ENCODE data around the gene BICDL2.

GRCh38 chr16:2987286-2987685, 49.5 kb downstream of the BICDL2 start:
- TF ChIP-seq SP1 (IDR thresholded peaks at IDR 0.05) (no peak), TARDBP (IDR thresholded peaks at IDR 0.05) (no peak), SUZ12 (IDR thresholded peaks at IDR 0.05) (no peak), FOXA1 (IDR thresholded peaks at IDR 0.05) (no peak), LEF1 (IDR thresholded peaks at IDR 0.05; ENCODE audit: borderline replicate concordance) (no peak)
